Prostate gland (tissue), 2 donors: ENCODE measurements around the gene TXNRD2.

Source experiments
- POLR2A ChIP-seq: fragments of 450-650 bp; IDR thresholded peaks from one replicate; pipeline ENCODE4 v1.6.1; 2016; ENCODE audit warnings: antibody characterized with exemption, mild to moderate bottlenecking
- POLR2AphosphoS5 ChIP-seq: sonication (generic); formaldehyde crosslinking; IDR thresholded peaks from one replicate; pipeline ENCODE4 v1.6.1; 2017; ENCODE audit warnings: antibody characterized with exemption
- TF ChIP-seq, protein P1 (sequence below), 4 experiments: fragments of 200-600 bp in 2 of 4; fragments of 450-650 bp in 2 of 4; sonication (generic) in 2 of 4; IDR thresholded peaks; 1 replicate in 3 of 4; 2 replicates in 1 of 4; pipeline ENCODE4 v1.5.1; 2016 to 2019; ENCODE audit warnings: antibody characterized with exemption in 4 of 4, mild to moderate bottlenecking in 2 of 4, moderate library complexity in 2 of 4

- TF ChIP-seq, protein P1, sequence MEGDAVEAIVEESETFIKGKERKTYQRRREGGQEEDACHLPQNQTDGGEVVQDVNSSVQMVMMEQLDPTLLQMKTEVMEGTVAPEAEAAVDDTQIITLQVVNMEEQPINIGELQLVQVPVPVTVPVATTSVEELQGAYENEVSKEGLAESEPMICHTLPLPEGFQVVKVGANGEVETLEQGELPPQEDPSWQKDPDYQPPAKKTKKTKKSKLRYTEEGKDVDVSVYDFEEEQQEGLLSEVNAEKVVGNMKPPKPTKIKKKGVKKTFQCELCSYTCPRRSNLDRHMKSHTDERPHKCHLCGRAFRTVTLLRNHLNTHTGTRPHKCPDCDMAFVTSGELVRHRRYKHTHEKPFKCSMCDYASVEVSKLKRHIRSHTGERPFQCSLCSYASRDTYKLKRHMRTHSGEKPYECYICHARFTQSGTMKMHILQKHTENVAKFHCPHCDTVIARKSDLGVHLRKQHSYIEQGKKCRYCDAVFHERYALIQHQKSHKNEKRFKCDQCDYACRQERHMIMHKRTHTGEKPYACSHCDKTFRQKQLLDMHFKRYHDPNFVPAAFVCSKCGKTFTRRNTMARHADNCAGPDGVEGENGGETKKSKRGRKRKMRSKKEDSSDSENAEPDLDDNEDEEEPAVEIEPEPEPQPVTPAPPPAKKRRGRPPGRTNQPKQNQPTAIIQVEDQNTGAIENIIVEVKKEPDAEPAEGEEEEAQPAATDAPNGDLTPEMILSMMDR (IDR thresholded peaks at IDR 0.05), result no peak
- TF ChIP-seq POLR2AphosphoS5 (no peak), POLR2A (no peak)
These were observed 81.6 kb downstream of the TXNRD2 start for GRCh38 chr22:19859861-19860510.
